ENCODE data around the gene TMEM222.

TMEM222 gene

DNA sequence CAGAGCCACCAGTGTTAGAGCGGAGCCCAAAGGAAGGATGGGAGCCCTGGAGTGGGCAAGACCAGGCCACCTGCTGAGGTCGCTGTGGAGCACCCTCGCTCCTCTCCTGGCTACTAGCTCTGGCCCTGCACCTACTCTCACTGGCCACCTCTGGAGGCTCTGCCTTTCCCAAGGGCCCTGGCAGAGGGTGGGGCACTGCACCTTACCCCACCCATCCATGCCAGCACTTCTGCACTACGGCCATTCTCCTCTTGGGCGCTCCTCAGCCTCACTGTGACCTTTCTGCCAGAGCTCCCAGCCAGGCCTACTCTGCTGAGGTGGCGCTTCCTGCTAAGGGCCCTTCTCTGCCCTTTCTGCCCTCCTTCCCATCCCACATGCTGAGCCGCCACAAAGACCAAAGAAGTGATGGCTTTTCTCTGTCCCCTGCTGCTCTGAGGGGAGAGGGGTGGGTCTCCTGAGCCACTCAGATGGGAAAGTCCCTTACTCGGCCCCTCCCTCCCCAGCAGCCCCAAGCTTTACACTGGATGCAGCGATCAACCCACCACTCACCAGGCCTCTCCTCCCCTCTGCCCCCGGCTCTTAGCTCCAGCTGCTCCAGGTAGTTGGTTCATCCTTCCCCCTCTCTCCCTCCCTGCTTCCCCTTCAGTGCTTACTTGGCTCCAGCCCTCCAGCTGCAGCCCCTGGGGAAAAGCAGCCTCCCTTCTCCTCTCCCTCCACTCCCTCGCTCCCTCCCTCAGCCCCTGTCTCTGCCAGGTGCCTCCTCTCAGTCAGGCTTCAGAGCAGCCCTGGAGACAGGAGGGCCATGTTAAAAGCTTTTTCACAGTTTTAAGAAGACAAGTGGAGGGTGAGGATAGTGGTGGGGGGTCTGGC is 14.8 kb upstream of the TMEM222 start:
- no peak for DNase-seq

DNA sequence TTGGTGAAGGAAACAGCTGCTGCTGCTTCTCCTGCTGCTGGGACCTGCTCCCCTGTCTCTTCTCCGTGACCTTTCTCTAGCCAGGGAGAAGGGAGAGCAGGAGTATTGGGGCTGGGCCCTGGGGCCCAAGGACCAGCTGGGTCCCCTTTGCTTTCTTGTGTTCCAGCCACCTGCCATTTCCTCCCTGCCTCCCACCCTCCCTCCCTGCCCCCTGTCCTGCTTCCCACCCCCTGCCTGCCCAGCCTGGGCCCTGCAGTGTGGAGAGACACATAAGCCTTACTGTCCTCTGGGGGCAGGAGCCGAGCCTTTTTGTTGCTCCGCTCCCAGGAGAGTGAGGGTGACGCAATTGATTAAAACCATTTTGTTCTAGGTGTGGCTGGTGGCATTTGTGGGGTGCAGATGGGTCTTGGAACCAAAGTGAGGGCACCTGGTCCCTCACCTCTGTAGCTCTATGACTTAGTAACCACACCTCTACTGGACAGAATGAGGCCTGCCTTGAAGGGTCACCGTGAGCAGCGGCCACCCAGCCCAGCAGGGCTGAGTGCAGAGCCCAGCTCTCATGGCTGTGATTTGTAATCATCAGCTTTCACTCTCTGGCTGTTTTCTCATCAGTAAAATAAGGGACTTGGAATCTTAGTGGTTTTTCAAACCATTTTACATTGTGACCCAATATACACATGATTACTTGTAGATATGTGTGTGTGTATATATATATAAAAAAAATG is 13.9 kb upstream of the TMEM222 start:
- DNase-seq = no peak

DNA sequence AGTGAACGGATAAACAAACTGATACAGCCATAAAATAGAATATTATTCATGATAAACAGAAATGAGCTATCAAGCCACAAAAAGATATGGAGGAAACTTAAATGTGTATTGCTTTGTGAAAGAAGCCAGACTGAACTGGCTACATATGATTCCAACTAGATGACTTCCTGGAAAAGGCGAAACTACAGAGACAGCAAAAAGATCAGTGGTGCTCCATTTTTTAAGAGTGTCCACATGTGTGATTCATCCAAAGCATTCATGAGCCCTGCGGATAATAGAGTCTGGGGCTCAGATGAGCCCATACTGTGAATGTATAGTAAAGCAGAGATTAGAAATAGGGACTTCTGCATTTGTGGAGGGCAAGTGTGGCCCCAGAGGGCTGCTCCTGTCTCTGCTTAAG is 7.8 kb upstream of the TMEM222 start:
- DNase-seq = no peak

DNA sequence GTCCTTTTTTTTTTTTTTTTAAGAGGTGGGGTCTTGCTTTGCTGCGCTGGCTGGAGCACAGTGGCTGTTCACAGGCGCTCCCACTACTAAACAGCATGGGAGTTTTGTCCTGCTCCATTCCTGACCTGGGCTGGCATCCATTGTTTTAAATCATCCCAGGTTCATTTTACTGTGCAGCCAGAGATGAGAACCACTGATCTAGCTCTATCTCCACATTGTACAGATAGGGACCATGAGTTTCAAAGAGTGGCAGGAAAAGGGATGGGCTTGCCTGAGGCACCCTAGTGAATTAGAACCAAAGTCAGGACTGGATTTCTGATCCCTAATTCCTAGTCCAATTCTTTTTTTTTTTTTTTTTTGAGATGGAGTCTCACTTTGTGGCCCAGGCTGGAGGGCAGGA is 7.2 kb upstream of the TMEM222 start:
- no peak for DNase-seq

DNA sequence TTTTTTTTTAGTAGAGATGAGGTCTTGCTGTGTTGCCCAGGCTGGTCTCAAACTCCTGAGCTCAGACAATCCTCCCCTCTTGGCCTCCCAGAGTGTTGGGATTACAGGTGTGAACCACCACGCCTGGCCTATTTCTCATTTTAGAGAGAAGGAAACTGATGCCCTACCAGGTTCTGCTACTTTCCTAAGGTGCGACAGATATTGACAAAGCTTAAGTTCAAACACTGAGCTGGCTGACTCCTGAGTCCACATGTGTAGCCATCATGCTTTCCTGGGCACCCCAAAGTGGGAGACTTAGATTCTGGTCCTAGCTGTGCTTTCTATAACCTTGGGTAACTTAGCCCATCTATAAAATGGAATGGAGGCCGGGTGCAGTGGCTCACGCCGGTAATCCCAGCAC is 5.1 kb upstream of the TMEM222 start:
- DNase-seq = no peak

DNA sequence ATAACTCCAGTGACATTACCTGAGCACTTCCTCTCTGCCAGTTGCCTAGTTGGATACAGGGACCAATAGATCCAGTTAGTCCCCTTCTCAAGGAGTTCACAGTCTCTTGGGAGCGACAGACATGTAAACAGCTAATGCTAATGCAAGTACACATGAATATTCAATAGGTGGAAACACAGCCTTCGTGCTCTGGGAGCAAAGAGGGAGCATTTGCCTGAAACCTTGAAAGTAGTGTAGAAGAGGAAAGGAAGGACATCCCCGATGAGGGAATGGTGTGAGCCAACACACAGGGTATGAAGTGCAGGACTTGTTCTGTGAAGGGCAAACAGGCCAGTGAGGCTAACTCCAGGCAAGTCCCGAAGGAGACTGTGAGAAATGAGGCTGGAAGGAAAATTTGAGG is 3.8 kb upstream of the TMEM222 start:
- no peak for DNase-seq

DNA sequence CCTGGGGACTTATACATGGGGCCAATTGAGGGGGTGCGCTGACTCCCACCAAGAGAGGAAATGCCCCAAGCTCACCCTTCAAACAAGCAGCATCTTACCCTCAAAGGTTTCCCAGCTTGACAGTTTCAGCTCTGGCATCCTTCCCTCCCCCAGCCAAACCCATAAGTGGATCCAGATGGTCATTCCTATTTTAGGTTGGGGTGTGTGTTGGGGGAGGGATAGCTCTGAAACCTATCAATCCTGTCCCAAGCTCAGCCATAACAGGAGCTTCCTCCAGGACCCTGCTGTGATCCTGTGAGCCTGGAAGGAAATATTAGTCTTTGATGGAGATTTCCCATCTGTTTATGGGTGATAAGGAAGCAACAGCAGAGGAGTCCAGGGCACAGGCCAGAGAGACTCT is 3.4 kb upstream of the TMEM222 start:
- DNase-seq = no peak

DNA sequence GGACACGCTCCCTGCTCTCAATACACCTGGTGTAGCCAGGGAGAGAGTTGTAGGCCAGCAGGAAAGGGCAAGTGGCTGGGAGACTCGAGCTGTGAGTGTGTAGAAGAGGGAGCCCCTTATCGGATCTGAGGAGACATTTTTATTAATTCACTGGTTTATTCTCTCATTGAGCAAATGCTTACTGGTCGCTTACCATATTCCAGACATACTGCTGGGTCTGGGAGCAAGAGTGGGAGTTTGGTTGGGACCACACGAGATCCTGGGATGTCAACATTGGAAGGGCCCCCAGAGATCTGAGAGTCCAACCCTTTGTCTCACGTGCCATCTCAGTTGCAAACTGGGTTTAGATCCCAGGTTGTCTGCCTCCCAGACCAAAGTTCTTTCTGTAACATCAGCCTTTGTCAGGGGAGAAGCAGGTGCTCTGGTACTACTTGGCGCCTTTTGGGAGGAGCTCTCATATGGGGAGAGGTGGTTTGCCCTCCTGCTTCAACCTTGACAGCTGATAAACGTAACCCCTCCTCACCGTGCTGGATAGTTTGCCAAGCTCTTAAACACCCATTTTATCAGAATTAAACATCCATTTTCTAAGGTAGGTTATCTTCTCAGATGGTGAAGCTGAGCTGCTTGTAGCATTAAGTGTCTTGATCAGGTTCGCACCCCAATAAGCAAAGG is 742 bp downstream of the TMEM222 start:
- no peak for DNase-seq

DNA sequence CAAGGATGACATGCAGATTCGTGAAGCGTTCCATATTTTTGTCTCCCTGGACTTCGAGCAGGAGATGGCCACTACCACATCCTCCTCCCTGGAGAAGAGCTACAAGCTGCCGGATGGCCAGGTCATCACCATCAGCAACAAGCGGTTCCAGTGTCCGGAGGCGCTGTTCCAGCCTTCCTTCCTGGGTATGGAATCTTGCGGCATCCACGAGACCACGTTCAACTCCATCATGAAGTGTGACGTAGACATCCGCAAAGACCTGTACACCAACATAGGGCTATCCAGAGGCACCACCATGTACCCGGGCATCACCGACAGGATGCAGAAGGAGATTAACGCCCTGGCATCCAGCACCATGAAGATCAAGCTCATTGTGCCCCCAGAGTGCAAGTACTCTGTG is 3.3 kb downstream of the TMEM222 start:
- DNase-seq = no peak

DNA sequence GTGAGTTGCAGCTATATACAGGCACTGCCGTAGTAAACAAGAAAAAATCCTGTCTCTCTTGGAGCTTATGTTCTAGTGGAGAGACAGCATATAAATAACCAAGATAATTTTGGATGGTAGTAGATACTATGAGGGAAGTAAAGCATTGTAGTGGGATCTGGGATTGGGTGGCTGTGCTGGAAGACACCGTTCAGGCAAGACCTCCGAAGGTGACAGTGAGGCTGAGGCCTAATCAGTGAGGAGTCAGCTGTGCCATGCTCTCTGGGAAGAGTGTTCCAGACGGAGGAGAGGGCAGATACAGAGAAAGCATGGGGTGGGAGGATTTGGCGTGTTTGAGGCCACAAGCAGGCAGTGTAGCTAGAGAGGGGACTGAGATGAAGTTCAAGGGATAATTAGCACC is 6.0 kb downstream of the TMEM222 start:
- no peak for DNase-seq

DNA sequence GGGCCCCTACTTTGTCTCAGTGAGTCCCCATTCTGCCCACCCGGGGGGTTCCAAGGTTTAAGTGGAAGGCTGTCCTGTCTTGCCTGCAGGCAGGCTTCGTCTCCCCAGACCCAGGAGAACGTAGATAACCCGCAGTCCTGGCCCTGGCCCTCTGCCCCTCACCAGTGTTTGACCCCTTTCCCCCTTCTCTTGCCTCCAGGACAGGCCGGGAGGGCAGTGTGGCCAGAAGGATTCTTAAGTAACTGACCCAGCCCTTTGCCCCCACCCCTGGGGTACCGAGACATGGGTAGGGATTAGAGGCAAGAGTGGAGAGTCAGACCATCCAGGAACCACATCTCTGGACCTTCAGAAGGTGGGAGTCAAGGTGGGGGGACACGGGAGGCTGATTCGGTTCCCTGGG is 8.8 kb downstream of the TMEM222 start:
- no peak for DNase-seq

DNA sequence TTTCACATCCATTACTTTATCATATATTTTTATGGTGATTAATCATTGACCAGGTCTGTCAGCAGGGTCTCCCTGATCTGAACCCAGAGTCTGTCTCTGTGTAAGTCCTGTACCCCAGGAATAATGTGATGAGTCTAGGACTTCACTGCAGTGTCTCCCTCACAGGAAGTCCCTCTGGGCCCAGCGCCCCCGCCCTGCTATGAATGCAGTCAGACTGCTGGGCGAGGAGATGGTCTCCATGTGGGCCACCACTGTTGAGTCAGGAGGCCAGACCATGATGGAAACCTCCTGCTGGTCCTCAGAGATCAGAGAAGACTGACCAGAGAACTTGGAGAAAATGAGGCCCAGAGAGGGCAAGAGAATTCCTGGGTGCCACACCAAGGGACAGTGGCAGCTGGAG is 9.5 kb downstream of the TMEM222 start:
- no peak for DNase-seq

DNA sequence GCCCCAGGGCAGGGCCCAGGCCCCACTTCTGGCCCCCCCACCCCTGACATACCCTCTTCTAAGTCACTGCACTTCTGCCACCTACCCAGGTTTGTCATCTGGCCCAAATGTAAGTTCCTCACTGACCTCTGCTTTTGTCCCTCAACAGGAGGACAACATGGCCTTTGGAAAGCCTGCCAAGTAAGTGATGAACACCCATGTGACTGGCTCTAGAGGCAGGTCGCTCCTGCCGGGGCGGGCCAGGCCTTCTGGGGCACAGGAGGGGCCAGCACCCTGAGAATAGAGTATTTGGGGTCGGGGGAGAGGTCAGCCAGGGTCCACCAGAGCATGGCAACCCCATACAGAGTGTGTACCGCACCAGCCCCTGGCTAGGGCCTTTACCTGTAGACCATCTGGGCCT is 10.0 kb downstream of the TMEM222 start:
- DNase-seq = no peak

DNA sequence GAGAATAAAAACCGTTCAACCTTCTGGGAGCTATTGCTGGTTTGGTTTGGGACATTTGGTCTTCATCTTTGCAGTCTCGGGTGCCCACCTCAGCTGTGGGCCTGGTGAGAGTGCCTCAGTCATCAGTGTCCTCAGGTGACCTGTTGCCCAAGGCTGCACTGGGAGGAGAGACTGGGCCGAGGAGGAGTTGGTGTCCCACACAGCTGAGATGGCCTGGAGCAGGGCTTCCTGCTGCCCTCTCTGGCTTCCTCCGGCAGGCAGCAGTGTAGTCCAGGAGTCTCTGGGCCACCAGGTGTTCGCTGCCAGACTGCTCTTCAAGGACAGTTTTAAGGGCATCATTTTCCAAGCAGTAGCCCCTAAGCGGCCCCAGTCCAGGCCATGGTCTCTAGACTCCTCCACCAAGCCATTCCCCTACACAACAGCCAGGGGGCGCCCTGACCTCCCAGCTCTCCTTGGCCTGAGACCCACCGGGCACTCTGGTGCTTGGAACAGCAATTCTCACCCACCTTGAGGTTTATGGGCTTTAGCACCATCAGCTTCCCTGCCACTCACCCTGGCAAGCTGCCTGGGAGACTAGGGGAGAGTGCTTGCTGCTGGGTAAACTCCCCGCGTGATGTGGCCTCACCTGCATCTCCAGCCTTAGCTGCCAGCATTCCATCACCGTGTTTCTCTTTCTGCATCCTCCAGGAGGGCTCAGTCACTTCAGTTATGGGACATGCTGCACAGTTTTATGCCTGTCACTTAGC is 10.7 kb downstream of the TMEM222 start:
- peak; percentile 48 for DNase-seq

DNA sequence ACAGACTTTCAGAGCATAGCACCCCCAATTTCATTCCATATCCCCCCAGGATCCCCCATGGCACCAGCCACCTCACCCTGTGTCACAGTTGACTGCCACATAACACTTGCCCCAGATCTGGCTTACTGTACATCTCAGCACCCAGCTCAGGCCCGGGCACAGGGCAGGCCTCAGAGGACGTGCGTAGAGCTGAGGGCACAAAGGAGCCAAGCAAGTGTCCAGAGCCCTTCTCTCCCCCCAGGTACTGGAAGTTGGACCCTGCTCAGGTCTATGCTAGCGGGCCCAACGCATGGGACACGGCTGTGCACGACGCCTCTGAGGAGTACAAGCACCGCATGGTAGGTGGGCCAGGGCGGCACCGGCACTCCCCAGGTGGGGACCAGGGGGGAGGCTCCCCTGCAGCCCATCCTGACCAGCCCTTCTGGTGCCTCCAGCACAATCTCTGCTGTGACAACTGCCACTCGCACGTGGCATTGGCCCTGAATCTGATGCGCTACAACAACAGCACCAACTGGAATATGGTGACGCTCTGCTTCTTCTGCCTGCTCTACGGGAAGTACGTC is 11.8 kb downstream of the TMEM222 start:
- no peak for DNase-seq

DNA sequence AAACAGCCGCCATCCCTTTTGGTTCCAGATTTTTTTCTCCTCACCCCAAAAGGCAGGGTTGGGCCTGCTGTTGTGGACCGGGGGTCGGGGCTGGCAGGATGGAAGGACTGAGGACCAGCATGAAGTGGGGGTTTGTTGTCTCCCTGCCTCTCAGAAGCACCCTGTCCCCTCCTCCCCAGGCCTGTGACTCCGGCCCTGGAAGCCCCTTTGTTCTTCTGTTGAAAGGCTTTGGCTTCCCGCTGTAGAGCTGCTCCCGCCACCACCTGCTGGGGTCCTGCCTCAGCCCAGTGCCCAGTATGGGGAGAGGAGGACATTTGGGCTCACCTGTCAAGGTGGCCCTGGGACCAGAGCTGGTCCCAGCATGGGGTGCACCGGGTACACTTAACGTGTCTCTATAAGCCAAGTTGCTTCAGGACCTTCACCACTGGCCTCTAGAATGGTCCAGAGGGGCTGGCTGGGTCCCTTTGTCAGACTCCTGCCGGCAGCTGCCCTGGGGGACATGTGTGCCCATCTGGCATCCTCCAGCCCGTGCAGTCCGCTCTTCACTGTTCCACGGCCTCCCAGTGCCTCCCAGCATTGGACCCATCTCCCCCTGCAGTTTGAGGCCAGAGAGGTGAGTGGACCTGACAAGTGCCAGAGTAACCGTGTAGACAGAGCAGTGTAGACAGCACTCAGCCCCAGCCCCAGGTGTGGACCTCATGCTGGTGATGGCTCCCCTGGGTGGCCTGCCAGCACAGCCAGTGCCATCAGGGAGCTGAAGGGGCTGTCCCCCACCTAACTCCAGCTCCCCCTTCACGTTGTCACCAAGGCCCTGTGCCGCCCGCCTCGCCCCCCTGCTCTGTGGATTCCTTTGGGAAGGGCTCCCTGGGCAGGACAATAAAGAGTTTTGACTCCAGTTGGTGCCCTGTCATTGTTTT is 13.8 kb downstream of the TMEM222 start:
- no peak for DNase-seq

DNA sequence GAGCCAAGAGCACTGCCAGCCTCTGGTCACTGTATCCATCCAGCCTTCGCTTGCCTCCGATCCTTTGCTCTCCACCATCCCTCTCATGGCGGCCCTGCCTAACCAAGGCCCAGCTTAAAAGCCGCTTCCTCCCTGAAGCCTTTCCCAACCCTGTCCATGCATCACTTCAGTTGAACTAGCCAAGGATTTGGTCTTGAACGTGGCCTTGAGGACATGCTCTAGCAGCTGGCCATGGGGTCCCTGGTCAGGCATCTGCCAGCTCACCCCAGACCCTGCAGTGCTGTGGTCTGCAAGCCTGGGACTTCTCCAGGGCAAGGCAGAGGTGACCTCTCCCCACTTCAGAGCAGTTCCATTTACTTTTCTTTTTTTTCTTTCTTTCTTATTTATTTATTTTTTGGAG is 14.8 kb downstream of the TMEM222 start:
- DNase-seq = no peak

DNA sequence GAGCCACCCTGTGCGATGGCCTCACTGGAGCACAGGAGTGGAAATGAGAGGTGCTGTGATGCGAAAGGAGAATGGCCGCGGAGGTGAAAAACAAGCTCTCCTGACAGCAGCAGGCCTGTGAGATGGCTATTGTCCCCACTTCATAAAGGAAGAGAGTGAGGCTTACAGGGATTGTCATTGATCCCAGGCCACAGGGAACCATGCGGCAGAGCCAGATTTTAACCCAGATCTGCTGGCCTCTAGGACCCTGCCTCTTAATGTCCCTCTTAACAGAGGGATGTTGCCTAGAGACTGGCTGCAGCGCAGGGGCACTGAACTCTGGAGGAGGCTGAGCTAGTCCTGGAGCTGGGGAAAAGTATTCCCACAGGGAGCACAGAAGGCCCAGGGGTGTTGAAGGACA is 16.8 kb downstream of the TMEM222 start:
- no peak for DNase-seq

DNA sequence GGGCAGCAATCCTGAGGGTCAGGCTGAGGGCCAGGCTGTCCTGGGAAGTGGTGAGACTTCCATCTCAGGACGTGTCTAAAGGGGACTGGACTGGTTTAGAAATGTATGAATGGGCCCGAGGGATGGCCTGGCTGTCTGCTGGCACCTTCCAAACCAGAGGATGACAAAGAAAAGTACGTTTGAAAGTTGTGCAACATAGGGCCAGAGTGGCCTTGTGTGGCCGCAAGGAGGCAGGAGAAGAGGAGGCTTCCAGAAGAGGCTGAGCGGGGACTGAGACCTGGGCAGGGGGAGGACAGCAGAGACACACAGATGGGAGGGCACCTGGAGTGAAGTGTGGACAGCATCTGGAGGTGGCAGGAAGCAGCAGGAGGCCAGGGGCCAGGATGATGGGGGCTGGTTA is 17.2 kb downstream of the TMEM222 start:
- no peak for DNase-seq

DNA sequence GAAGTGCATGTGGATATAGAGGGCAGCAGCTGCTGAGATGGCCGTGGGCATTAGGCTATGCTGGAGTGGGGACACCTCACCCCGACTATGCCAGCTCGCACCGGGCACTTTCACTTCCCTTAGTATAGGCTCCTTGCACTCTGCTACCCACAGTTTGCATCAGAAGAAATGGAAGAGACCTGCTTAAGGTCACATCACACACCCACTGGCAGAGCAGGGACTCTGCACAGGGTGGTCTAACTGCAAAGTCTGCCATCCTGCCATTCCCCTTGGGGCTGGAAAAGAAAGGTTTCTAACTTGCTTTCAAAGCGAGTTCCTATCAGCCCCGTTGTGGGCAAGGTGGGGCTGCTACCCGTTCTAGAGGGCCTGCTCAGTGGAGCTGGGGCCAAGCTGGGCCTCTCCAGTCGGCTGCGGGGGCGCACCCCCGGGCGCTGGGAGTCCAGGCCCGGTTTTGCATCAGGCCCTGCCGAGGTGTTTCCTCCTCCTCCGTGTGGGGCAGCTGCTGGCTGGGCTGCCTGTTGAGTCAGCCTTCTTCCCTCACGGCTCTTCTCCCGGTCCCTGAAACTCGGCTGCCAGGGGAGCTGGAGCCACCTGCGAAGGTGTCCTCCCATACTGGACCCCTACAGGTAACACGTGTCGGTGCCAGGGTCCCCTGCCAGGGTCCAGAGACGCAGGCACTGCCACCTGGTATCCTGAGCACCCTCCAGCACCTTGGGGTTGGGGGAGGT is 19.7 kb downstream of the TMEM222 start, which contains the start of gene SYTL1:
Gene SYTL1 (plus strand): TSS at position 498 of the 728 bp plus-strand sequence. CDS start 3,313 bp downstream, outside the sequence.
- DNase-seq = peak; percentile 43

DNA sequence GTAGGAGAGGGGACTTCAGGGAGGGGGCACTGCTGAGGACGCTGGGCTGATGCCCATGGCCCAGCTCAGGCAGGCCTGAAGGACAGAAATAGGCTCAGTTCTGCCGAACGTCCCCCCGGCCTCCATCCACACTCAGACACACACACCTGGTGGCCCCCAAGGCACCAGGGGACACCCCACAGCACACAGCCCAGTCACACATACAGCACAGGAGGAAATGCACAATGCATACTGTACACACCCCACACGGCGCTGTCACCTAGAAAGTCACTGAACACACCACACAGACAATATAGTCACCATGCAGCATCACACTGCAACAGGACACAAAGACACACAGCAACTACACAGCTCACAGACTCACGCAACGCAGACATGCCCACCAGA is 20.4 kb downstream of the TMEM222 start:
- DNase-seq = no peak
